ENCODE measurements around the gene ASTN2. TPM values are rescaled to one million over a fixed set of nuclear protein-coding genes. Genes with fewer than 3 reads are reported as not detected.

Gene ASTN2
- total and polyA plus RNA-seq, 9 of the 15 experiments (the other 6 are each of a cell fraction or from before 2014, with no cell fraction given), result 0.56 to 3.5 (median 1.9) TPM

DNA sequence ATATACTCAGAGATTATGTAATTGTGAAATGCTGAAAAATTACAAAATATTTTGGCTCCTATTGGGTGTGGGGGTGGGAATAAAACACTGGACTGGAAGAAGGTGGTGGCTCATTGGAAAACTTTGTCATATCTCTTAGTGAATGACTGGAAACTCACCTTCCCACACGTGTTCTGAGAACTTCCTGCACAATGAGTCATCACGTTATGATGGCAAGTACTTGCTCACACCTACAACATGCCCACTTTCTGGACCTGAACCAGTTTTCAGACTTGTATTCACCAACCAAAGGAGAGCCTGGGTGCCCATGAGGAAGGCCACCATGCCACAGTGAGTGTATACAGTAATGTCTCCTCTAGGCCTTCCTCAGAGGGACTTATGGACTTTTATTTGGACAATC, 294.8 kb downstream of the ASTN2 start:
- no peak overlapping the region for H3K27ac ChIP-seq (ENCODE audit: extremely low read depth, low read depth, low read length)
- H2AFZ ChIP-seq (ENCODE audit: low read depth, low read length), result no peak overlapping the region
- ChIA-PET POLR2A (no interaction called here), CTCF (ENCODE audit: low intra/inter-chr PET ratio) (no interaction called here)
- no peaks in the 10 kb centered on the region for H3K4me1 ChIP-seq (replicated peaks in 1 of 2; ENCODE audit: control insufficient read depth in 2 of 2, insufficient read depth in 2 of 2, low read length in 2 of 2)
- H3K4me2 ChIP-seq (ENCODE audit: insufficient read depth, low read length), result no peak overlapping the region
- DNase-seq (ENCODE audit: extremely low read depth in 1 of 4, low spot score in 3 of 4) (no peak), FAIRE-seq (no peak), ATAC-seq (no peak)
- H3K79me2 ChIP-seq (ENCODE audit: control insufficient read depth, insufficient read depth, low read length), result no peaks in the 10 kb centered on the region
- no TSS peak for BruUV-seq (replicated peaks)
- no peak overlapping the region for H3K9ac ChIP-seq (ENCODE audit: insufficient read depth in 1 of 2, low read depth in 2 of 2, low read length in 2 of 2)
- H3K9me1 ChIP-seq (ENCODE audit: control insufficient read depth, insufficient read depth, low read length), result no peaks in the 10 kb centered on the region
- no peaks in the 10 kb centered on the region for H3K36me3 ChIP-seq (ENCODE audit: control insufficient read depth, insufficient read depth, low read length)
- intact Hi-C loops (cut with micrococcal nuclease) (no loop called here), in situ Hi-C loops (cut with MboI) (no loop called here)
- TF ChIP-seq, protein P1, sequence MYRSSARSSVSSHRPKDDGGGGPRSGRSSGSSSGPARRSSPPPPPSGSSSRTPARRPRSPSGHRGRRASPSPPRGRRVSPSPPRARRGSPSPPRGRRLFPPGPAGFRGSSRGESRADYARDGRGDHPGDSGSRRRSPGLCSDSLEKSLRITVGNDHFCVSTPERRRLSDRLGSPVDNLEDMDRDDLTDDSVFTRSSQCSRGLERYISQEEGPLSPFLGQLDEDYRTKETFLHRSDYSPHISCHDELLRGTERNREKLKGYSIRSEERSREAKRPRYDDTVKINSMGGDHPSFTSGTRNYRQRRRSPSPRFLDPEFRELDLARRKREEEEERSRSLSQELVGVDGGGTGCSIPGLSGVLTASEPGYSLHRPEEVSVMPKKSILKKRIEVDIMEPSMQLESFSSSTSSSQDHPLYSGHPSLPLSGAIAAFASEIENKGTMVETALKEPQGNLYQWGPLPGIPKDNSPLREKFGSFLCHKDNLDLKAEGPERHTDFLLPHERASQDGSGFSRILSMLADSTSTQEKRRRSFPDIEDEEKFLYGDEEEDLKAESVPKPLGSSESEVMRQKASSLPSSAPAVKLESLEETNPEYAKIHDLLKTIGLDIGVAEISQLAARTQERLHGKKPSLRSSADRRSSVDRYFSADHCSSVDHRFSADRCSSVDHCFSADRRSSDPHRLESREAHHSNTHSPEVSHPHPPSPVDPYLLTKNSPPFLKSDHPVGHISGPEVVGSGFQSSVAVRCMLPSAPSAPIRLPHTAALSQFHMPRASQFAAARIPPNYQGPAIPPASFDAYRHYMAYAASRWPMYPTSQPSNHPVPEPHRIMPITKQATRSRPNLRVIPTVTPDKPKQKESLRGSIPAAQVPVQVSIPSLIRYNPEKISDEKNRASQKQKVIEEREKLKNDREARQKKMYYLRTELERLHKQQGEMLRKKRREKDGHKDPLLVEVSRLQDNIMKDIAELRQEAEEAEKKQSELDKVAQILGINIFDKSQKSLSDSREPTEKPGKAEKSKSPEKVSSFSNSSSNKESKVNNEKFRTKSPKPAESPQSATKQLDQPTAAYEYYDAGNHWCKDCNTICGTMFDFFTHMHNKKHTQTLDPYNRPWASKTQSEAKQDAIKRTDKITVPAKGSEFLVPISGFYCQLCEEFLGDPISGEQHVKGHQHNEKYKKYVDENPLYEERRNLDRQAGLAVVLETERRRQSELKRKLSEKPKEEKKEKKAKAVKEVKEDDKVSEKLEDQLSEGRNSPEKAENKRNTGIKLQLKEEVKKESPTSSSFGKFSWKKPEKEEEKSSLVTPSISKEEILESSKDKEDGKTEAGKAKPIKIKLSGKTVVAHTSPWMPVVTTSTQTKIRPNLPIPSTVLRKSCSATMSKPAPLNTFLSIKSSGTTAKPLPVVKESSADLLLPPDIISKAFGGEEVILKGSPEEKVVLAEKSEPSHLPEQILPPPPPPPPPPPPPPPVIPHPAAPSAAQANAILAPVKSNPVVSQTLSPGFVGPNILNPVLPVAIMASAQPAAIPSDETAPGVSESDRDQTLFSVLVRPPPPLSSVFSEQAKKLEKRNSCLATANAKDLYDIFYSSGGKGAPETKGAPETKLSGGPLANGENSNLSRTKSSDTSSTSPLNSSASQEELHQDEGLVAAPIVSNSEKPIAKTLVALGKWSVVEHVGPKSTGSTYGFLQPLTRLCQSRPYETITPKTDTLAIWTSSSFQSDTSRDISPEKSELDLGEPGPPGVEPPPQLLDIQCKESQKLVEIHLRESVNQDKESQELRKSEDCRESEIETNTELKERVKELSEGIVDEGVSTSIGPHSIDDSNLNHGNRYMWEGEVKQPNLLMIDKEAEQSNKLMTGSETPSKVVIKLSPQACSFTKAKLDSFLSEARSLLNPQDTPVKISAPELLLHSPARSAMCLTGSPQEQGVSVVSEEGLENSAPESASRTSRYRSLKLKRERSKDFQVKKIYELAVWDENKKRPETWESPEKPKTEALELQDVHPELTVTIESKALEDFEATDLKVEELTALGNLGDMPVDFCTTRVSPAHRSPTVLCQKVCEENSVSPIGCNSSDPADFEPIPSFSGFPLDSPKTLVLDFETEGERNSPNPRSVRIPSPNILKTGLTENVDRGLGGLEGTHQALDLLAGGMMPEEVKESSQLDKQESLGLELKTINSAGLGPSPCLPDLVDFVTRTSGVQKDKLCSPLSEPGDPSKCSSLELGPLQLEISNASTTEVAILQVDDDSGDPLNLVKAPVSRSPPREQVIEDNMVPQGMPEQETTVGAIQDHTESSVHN (IDR thresholded peaks at IDR 0.05; ENCODE audit: borderline replicate concordance in 1 of 2, low read depth in 1 of 2), result no peak
- TF ChIP-seq FOSL1 (tag; conservative IDR thresholded peaks at IDR 0.05), result no peak
- TF ChIP-seq PTTG1 (tag; IDR thresholded peaks at IDR 0.05; ENCODE audit: low read depth), result no peak
- no peak for TF ChIP-seq TRIM24 (IDR thresholded peaks at IDR 0.05)
- TF ChIP-seq STAT5A (IDR thresholded peaks at IDR 0.05; ENCODE audit: borderline replicate concordance, low read length), result no peak
- TF ChIP-seq HSF4 (CRISPR knock-in tag; IDR thresholded peaks at IDR 0.05; ENCODE audit: borderline replicate concordance), result no peak
- TF ChIP-seq NCOA6 (IDR thresholded peaks at IDR 0.05), result no peak
- TF ChIP-seq SAFB2 (IDR thresholded peaks at IDR 0.05; ENCODE audit: borderline replicate concordance, low read depth, low read length, severe bottlenecking), result no peak
- TF ChIP-seq ESRRA (IDR thresholded peaks at IDR 0.05; ENCODE audit: borderline replicate concordance, low read depth), result no peak
- no peak for TF ChIP-seq IRF2 (CRISPR knock-in tag; IDR thresholded peaks at IDR 0.05)
- no peak for TF ChIP-seq ZNF551 (CRISPR knock-in tag; IDR thresholded peaks at IDR 0.05)
- TF ChIP-seq RBM17 (IDR thresholded peaks at IDR 0.05; ENCODE audit: borderline replicate concordance, low read depth, low read length), result no peak
- no peak for TF ChIP-seq BMI1 (IDR thresholded peaks at IDR 0.05; ENCODE audit: low read length)
- no peak for TF ChIP-seq HNRNPUL1 (IDR thresholded peaks at IDR 0.05; ENCODE audit: low read length)
- H3K27me3 ChIP-seq (ENCODE audit: control insufficient read depth in 2 of 2, insufficient read depth in 2 of 2, low read length in 2 of 2), result no peaks in the 10 kb centered on the region
- H4K20me1 ChIP-seq (replicated peaks; ENCODE audit: control insufficient read depth, insufficient read depth, low read length), result no peaks in the 10 kb centered on the region
- no peaks in the 10 kb centered on the region for H3K9me3 ChIP-seq (replicated peaks; ENCODE audit: control insufficient read depth, insufficient read depth, low read depth, low read length)
- H3K4me3 ChIP-seq, result no peak overlapping the region
- WGBS (ENCODE audit: insufficient coverage, low coverage, missing lambda C conversion rate), result 0% methylated on average over 2 of the region's 2 CpGs

Data from K562 (cell line).